ENCODE measurements around the gene PAPSS1. TPM values are rescaled to one million over a fixed set of nuclear protein-coding genes. Genes with fewer than 3 reads are reported as not detected.
"Not testable (repeated sequence)": the region's sequence is repeated elsewhere in the genome, so short reads cannot be mapped to it uniquely, and the experiment has no call there.

PAPSS1 gene
- total RNA-seq, 1 donor from 2014 or later, result 39.7 TPM

GRCh38 chr4:107711831-107712230 lies 8.2 kb downstream of the PAPSS1 start:
- Histone ChIP-seq H3K27ac (ENCODE audit: low read depth, low read length) (no peak overlapping the region), H3K9me3 (ENCODE audit: control insufficient read depth in 3 of 3, low read length in 3 of 3) (peaks cover under 1 to 5% (median 4%) of the 10 kb centered on the region in 3 donors), H3K9ac (ENCODE audit: low read depth in 1 of 3, low read length in 3 of 3) (no peak overlapping the region), H3K4me3 (ENCODE audit: low read length in 3 of 3) (no peak overlapping the region), H3K27me3 (ENCODE audit: control insufficient read depth in 3 of 3, insufficient read depth in 3 of 3, low read length in 3 of 3) (no peaks in the 10 kb centered on the region), H3K36me3 (ENCODE audit: control insufficient read depth in 3 of 3, insufficient read depth in 3 of 3, low read length in 3 of 3) (no peaks in the 10 kb centered on the region), H3K4me1 (ENCODE audit: control insufficient read depth in 3 of 3, insufficient read depth in 3 of 3, low read length in 3 of 3) (no peaks in the 10 kb centered on the region)

- no peaks in the 10 kb centered on the region for H3K36me3 ChIP-seq (ENCODE audit: control insufficient read depth in 3 of 3, insufficient read depth in 3 of 3, low read length in 3 of 3)
- H3K9ac ChIP-seq (ENCODE audit: low read depth in 1 of 3, low read length in 3 of 3), result no peak overlapping the region
- H3K9me3 ChIP-seq (ENCODE audit: control insufficient read depth in 3 of 3, low read length in 3 of 3), result peaks cover 4 to 11% (median 7%) of the 10 kb centered on the region in 3 donors
- no peak overlapping the region for H3K4me3 ChIP-seq (ENCODE audit: low read length in 3 of 3)
- H3K27ac ChIP-seq (ENCODE audit: low read depth, low read length), result no peak overlapping the region
- H3K4me1 ChIP-seq (ENCODE audit: control insufficient read depth in 3 of 3, insufficient read depth in 3 of 3, low read length in 3 of 3), result no peaks in the 10 kb centered on the region
- no peaks in the 10 kb centered on the region for H3K27me3 ChIP-seq (ENCODE audit: control insufficient read depth in 3 of 3, insufficient read depth in 3 of 3, low read length in 3 of 3)
Observed at GRCh38 chr4:107710493-107711459, 9.3 kb downstream of the PAPSS1 start.

- no peaks in the 10 kb centered on the region for H3K4me1 ChIP-seq (ENCODE audit: control insufficient read depth in 3 of 3, insufficient read depth in 3 of 3, low read length in 3 of 3)
- no peak overlapping the region for H3K4me3 ChIP-seq (ENCODE audit: low read length in 3 of 3)
- H3K9ac ChIP-seq (ENCODE audit: low read depth in 1 of 3, low read length in 3 of 3), result no peak overlapping the region
- no peak overlapping the region for H3K27ac ChIP-seq (ENCODE audit: low read depth, low read length)
- H3K9me3 ChIP-seq (ENCODE audit: control insufficient read depth in 3 of 3, low read length in 3 of 3), result peaks cover 4 to 12% (median 9%) of the 10 kb centered on the region in 3 donors
- no peaks in the 10 kb centered on the region for H3K36me3 ChIP-seq (ENCODE audit: control insufficient read depth in 3 of 3, insufficient read depth in 3 of 3, low read length in 3 of 3)
- no peaks in the 10 kb centered on the region for H3K27me3 ChIP-seq (ENCODE audit: control insufficient read depth in 3 of 3, insufficient read depth in 3 of 3, low read length in 3 of 3)
Observed at GRCh38 chr4:107709916-107710315, 10.1 kb downstream of the PAPSS1 start.

DNA sequence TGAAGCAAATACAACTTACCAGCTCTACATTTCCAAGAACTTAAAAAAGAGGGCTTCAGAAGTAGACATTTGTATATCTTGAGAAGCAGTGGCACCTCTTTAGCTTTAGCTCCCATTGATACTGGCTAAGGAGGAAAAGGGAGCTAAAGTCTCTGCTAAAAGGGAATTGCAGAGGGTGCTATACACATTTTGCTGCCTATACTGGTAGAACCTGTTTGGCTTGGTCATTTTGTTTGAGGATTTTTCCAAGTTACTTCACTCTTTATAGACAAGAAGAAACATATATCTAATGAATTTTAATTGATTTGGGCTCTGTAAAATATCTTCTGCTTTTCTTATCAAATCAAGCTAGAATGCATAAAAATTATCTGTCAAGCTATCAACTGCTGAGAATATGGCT lies 11.8 kb downstream of the PAPSS1 start:
- H3K9ac ChIP-seq (ENCODE audit: low read depth in 1 of 3, low read length in 3 of 3), result no peak overlapping the region
- no peaks in the 10 kb centered on the region for H3K36me3 ChIP-seq (ENCODE audit: control insufficient read depth in 3 of 3, insufficient read depth in 3 of 3, low read length in 3 of 3)
- H3K4me3 ChIP-seq (ENCODE audit: low read length in 3 of 3), result no peak overlapping the region
- H3K4me1 ChIP-seq (ENCODE audit: control insufficient read depth in 3 of 3, insufficient read depth in 3 of 3, low read length in 3 of 3), result no peaks in the 10 kb centered on the region
- H3K9me3 ChIP-seq (ENCODE audit: control insufficient read depth in 3 of 3, low read length in 3 of 3), result peaks cover 4 to 12% (median 9%) of the 10 kb centered on the region in 3 donors
- H3K27me3 ChIP-seq (ENCODE audit: control insufficient read depth in 3 of 3, insufficient read depth in 3 of 3, low read length in 3 of 3), result no peaks in the 10 kb centered on the region
- no peak overlapping the region for H3K27ac ChIP-seq (ENCODE audit: low read depth, low read length)

DNA sequence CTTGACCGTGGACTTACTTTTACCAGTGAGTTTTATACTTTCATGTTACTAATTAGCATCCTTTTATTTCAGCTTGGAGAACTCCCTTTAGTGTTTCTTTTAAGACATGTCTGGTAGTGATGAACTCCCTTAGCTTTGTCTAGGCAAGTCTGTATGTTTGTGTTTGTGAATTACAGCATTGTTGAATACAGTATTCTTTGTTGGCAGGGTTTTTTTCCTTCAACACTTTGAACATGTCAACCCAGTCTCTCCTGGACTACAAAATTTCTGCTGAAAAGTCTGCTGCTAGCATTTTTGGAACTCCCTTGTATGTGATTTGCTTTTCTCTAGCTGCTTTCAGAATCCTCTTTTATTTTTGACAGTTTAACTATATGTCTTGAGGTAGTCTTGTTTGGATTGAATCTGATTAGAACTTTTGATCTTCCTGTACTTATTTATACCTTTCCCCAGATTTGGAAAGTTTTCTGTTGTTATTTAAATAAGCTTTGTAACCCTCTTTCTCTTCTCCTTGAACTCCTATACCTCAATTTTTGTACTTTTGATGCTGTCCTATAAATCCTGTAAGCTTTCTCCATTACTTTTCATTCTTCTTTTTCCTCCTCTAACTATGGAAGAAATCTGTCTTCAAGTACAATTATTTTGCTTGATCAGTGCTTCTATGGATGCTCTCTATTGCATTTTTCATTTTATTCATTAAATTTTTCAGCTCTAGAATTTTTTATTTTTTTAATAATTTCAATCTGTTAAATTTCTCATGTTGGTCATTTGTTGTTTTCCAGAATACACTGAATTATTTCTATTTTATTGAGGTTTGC lies 14.1 kb downstream of the PAPSS1 start:
- Histone ChIP-seq H3K9me3 (ENCODE audit: control insufficient read depth in 3 of 3, low read length in 3 of 3) (peaks cover 4 to 12% (median 9%) of the 10 kb centered on the region in 3 donors), H3K27ac (ENCODE audit: low read depth, low read length) (no peak overlapping the region), H3K4me3 (ENCODE audit: low read length in 3 of 3) (no peak overlapping the region)

DNA sequence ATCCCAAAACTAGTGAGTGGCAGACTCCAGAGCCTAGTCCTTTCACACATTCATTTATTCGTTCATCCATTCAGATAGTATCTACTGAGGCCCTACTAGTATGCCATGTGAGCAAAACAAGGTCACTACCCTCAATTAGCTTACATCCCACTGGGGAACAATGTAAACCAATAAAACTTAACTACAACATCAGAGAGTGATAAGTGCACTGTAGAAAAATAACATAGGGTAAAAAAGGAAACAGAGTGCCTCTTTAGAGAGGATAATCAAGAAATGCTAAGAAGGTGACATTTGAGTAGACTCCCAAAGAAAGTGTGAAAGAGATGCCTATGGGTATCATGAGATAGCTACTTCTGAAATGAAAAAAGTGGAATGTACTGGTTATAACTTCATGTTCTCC lies 18.5 kb downstream of the PAPSS1 start:
- H3K4me3 ChIP-seq (ENCODE audit: low read length in 3 of 3), result no peak overlapping the region
- no peak overlapping the region for H3K9ac ChIP-seq (ENCODE audit: low read depth in 1 of 3, low read length in 3 of 3)
- H3K4me1 ChIP-seq (ENCODE audit: control insufficient read depth in 3 of 3, insufficient read depth in 3 of 3, low read length in 3 of 3), result no peaks in the 10 kb centered on the region
- H3K27me3 ChIP-seq (ENCODE audit: control insufficient read depth in 3 of 3, insufficient read depth in 3 of 3, low read length in 3 of 3), result no peaks in the 10 kb centered on the region
- H3K36me3 ChIP-seq (ENCODE audit: control insufficient read depth in 3 of 3, insufficient read depth in 3 of 3, low read length in 3 of 3), result peaks cover 0 to 5% (median 2%) of the 10 kb centered on the region in 3 donors
- no peak overlapping the region for H3K27ac ChIP-seq (ENCODE audit: low read depth, low read length)
- peaks cover 0 to 5% (median 5%) of the 10 kb centered on the region in 3 donors for H3K9me3 ChIP-seq (ENCODE audit: control insufficient read depth in 3 of 3, low read length in 3 of 3)

More for the DNA sequence above, 14.1 kb downstream of the PAPSS1 start:
- Histone ChIP-seq H3K36me3 (ENCODE audit: control insufficient read depth in 3 of 3, insufficient read depth in 3 of 3, low read length in 3 of 3) (no peaks in the 10 kb centered on the region), H3K9ac (ENCODE audit: low read depth in 1 of 3, low read length in 3 of 3) (no peak overlapping the region), H3K4me1 (ENCODE audit: control insufficient read depth in 3 of 3, insufficient read depth in 3 of 3, low read length in 3 of 3) (no peaks in the 10 kb centered on the region), H3K27me3 (ENCODE audit: control insufficient read depth in 3 of 3, insufficient read depth in 3 of 3, low read length in 3 of 3) (no peaks in the 10 kb centered on the region)

DNA sequence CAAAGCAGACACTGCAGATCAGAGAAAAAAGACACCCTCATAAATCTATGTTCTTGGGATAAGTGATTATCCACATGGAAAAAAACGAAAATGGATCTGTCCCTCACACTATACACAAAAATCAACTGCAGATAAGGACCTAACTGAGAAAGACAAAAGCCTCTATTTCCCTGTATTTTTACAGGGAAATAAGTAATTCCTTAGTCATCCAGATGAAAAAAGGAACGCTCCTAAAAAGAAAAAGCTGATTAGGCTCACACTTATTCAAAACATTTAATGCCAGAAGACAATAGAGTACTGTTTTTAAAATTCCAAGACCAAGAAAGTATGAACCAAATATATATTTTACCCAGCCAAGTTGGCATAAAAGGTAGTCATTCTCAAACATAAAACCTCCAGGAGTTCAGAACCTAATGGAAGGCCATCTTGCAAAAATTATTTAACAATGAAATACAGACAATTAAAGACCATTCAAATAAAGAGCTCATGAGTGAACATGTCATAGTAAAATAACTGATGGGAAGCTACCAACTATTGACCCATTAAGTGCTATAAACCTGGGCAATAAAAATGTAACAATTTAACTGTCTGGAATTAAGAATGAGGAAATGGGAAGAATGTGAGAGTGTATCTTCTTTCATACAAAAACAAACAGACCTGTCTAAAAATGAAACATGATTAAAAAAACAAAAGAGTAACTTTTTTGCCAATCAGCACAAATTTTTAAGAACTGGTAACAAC lies 20.4 kb downstream of the PAPSS1 start:
- Histone ChIP-seq H3K4me3 (ENCODE audit: low read length in 3 of 3) (no peak overlapping the region), H3K36me3 (ENCODE audit: control insufficient read depth in 3 of 3, insufficient read depth in 3 of 3, low read length in 3 of 3) (peaks cover 0 to 5% (median 2%) of the 10 kb centered on the region in 3 donors), H3K4me1 (ENCODE audit: control insufficient read depth in 3 of 3, insufficient read depth in 3 of 3, low read length in 3 of 3) (no peaks in the 10 kb centered on the region), H3K27ac (ENCODE audit: low read depth, low read length) (no peak overlapping the region), H3K27me3 (ENCODE audit: control insufficient read depth in 3 of 3, insufficient read depth in 3 of 3, low read length in 3 of 3) (no peaks in the 10 kb centered on the region), H3K9ac (ENCODE audit: low read depth in 1 of 3, low read length in 3 of 3) (no peak overlapping the region), H3K9me3 (ENCODE audit: control insufficient read depth in 3 of 3, low read length in 3 of 3) (no peaks in the 10 kb centered on the region)

GRCh38 chr4:107696187-107696586 lies 23.8 kb downstream of the PAPSS1 start:
- H3K9me3 ChIP-seq (ENCODE audit: control insufficient read depth in 3 of 3, low read length in 3 of 3), result not testable (repeated sequence)

DNA sequence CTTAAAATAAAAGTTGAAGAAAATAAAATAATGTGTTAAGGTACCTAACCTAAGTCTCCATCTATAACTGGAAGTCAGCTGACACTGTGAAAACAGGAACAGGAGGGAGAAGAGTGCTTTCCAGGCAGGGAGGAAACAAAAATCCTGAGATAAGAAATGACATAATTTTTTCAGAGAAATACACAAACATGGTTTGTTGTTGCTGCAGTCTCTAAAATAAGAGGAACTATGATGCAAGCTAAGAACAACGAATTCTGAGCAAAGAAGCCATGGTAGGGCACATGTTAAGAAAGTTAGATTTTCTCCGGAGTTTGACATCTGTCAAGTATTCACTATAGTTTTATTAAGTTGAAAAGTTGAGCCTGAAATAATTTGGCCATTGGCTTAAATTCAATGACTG lies 26.9 kb downstream of the PAPSS1 start:
- peaks cover 4 to 6% (median 4%) of the 10 kb centered on the region in 3 donors for H3K4me1 ChIP-seq (ENCODE audit: control insufficient read depth in 3 of 3, insufficient read depth in 3 of 3, low read length in 3 of 3)
- H3K9ac ChIP-seq (ENCODE audit: low read depth in 1 of 3, low read length in 3 of 3), result no peak overlapping the region
- no peak overlapping the region for H3K4me3 ChIP-seq (ENCODE audit: low read length in 3 of 3)
- peaks cover 0 to 2% (median 0%) of the 10 kb centered on the region in 3 donors for H3K36me3 ChIP-seq (ENCODE audit: control insufficient read depth in 3 of 3, insufficient read depth in 3 of 3, low read length in 3 of 3)
- no peaks in the 10 kb centered on the region for H3K27me3 ChIP-seq (ENCODE audit: control insufficient read depth in 3 of 3, insufficient read depth in 3 of 3, low read length in 3 of 3)
- no peaks in the 10 kb centered on the region for H3K9me3 ChIP-seq (ENCODE audit: control insufficient read depth in 3 of 3, low read length in 3 of 3)
- H3K27ac ChIP-seq (ENCODE audit: low read depth, low read length), result no peak overlapping the region

More at GRCh38 chr4:107696187-107696586, 23.8 kb downstream of the PAPSS1 start:
- H3K9ac ChIP-seq (ENCODE audit: low read depth in 1 of 3, low read length in 3 of 3); H3K36me3 ChIP-seq (ENCODE audit: control insufficient read depth in 3 of 3, insufficient read depth in 3 of 3, low read length in 3 of 3); H3K4me3 ChIP-seq (ENCODE audit: low read length in 3 of 3); H3K4me1 ChIP-seq (ENCODE audit: control insufficient read depth in 3 of 3, insufficient read depth in 3 of 3, low read length in 3 of 3); H3K27me3 ChIP-seq (ENCODE audit: control insufficient read depth in 3 of 3, insufficient read depth in 3 of 3, low read length in 3 of 3); H3K27ac ChIP-seq (ENCODE audit: low read depth, low read length): not testable (repeated sequence)
